Prostate gland (tissue), 2 donors: ENCODE data around the gene TRMT5. TPM values are rescaled to one million over a fixed set of nuclear protein-coding genes. Genes with fewer than 3 reads are reported as not detected.

ENCODE experiments used
- DNase-seq: peaks from one replicate; pipeline ENCODE4 v3.0.0-alpha.2; 2019; ENCODE audit warnings: low spot score
- H3K27ac ChIP-seq, 2 donors: fragments of 200-600 bp; sonication (generic); 2 replicates each; pipeline ENCODE4 v1.5.1; 2017 to 2019
- H3K27me3 ChIP-seq: fragments of 200-600 bp; sonication (generic); replicated peaks from 2 replicates; pipeline ENCODE4 v1.5.1; 2019; ENCODE audit not compliant: insufficient read depth
- H3K36me3 ChIP-seq, 2 donors: fragments of 200-600 bp; sonication (generic); 1 replicate in 1 of 2; 2 replicates in 1 of 2; pipeline versions ENCODE4 v1.5.1 to v1.8.1; 2017 to 2019
- H3K4me1 ChIP-seq: fragments of 200-600 bp; sonication (generic); replicated peaks from 2 replicates; pipeline ENCODE4 v1.5.1; 2019
- H3K4me3 ChIP-seq, 2 donors: fragments of 200-600 bp; sonication (generic); 2 replicates each; pipeline ENCODE4 v1.5.1; 2017 to 2019
- H3K9me3 ChIP-seq: fragments of 200-600 bp; sonication (generic); 2 replicates; pipeline ENCODE4 v1.5.1; 2017
- POLR2A ChIP-seq: fragments of 450-650 bp; IDR thresholded peaks from one replicate; pipeline ENCODE4 v1.6.1; 2016; ENCODE audit warnings: antibody characterized with exemption, mild to moderate bottlenecking
- POLR2AphosphoS5 ChIP-seq: sonication (generic); formaldehyde crosslinking; IDR thresholded peaks from one replicate; pipeline ENCODE4 v1.6.1; 2017; ENCODE audit warnings: antibody characterized with exemption
- WGBS: methylation state at CpG from one replicate; pipeline ENCODE4 v1.1.5; 2018; 5-methylcytosine and 5-hydroxymethylcytosine counted together
- intact Hi-C: fragments of 100-400 bp; cut with DNase I; formaldehyde crosslinking; loops from one replicate; pipeline ENCODE4 v1.14.2; 2022
- total RNA-seq, 2 donors: library from RNA; depleted of rRNA; stranded (reverse); fragments of >200 nt; gene quantifications; one replicate each; pipeline ENCODE4 v1.1.0, GENCODE V29; 2016
- TF ChIP-seq, protein P1 (sequence below), 4 experiments: fragments of 200-600 bp in 2 of 4; fragments of 450-650 bp in 2 of 4; sonication (generic) in 2 of 4; IDR thresholded peaks; 1 replicate in 3 of 4; 2 replicates in 1 of 4; pipeline ENCODE4 v1.5.1; 2016 to 2019; ENCODE audit warnings: antibody characterized with exemption in 4 of 4, mild to moderate bottlenecking in 2 of 4, moderate library complexity in 2 of 4

TRMT5 gene
- total RNA-seq, 2 donors from 2014 or later, result 8.1 to 18.4 TPM

DNA sequence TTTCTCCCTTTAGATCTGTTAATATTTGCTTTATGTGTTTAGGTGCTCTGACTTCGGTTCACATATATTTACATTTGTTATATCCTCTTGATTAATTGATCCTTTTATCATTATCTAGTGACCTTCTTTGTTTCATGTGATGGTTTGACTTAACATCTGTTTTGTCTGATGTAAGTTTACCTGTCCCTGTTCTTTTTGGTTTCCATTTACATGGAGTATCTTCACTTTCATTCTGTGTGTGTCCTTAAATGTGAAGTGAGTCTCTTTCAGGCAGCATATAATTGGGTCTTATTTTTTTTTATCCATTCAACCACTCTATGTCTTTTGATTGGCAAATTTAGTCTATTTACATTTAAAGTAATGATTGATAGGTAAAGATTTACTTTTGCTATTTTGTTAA is 24.2 kb downstream of the TRMT5 start:
- WGBS, result 100% methylated on average over 1 of the region's 1 CpG
- Histone ChIP-seq H3K36me3 (no peaks in the 10 kb centered on the region), H3K4me1 (no peaks in the 10 kb centered on the region), H3K4me3 (no peak overlapping the region), H3K27ac (no peak overlapping the region), H3K9me3 (no peaks in the 10 kb centered on the region), H3K27me3 (no peaks in the 10 kb centered on the region)
- intact Hi-C loops, result no loop called here
- no peak for TF ChIP-seq POLR2AphosphoS5
- TF ChIP-seq, protein P1, sequence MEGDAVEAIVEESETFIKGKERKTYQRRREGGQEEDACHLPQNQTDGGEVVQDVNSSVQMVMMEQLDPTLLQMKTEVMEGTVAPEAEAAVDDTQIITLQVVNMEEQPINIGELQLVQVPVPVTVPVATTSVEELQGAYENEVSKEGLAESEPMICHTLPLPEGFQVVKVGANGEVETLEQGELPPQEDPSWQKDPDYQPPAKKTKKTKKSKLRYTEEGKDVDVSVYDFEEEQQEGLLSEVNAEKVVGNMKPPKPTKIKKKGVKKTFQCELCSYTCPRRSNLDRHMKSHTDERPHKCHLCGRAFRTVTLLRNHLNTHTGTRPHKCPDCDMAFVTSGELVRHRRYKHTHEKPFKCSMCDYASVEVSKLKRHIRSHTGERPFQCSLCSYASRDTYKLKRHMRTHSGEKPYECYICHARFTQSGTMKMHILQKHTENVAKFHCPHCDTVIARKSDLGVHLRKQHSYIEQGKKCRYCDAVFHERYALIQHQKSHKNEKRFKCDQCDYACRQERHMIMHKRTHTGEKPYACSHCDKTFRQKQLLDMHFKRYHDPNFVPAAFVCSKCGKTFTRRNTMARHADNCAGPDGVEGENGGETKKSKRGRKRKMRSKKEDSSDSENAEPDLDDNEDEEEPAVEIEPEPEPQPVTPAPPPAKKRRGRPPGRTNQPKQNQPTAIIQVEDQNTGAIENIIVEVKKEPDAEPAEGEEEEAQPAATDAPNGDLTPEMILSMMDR (IDR thresholded peaks at IDR 0.05), result no peak
- no peak for TF ChIP-seq POLR2A
- DNase-seq, result no peak

GRCh38 chr14:60956202-60956601 is 24.7 kb downstream of the TRMT5 start:
- WGBS, result 95% methylated on average over 4 of the region's 4 CpGs
- TF ChIP-seq POLR2AphosphoS5 (no peak), POLR2A (no peak)
- TF ChIP-seq, protein P1 (IDR thresholded peaks at IDR 0.05), result no peak
- intact Hi-C loops, result no loop called here
- no peaks in the 10 kb centered on the region for H3K36me3 ChIP-seq
- H3K27me3 ChIP-seq, result no peaks in the 10 kb centered on the region
- H3K9me3 ChIP-seq, result no peaks in the 10 kb centered on the region
- DNase-seq, result no peak
- H3K4me3 ChIP-seq, result no peak overlapping the region
- no peaks in the 10 kb centered on the region for H3K4me1 ChIP-seq
- H3K27ac ChIP-seq, result no peak overlapping the region

DNA sequence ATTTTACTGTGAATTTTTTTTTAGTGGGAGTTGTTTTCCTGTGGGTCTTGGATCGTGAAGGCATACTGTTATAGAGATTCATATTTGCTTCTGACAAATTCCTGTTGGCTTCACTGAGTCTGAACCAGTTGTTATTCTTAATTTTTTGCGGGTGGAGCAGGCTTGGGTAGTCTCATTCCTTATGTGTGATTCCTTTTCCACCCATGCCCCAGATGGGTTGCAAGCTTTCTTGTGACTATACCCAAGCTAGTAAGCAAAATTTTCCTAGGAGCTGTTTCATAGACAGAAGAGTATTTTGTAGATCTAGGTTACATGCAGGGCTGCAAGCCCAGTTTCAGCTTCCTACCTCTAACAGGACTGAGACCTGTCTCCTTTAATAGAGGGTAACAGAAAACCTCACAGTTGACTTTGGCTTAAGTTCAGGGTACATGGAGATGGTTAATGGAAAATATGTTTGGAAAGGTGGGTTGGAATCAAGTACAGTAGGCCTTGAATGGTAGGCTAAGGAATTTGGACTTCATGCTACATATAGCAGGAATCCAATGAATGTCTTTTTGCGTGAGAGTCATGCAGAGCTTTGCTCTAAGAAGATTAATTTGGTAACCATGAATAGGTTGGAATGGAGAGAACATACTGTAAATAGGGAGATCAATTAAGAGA is 29.0 kb downstream of the TRMT5 start:
- intact Hi-C loops, result no loop called here
- Histone ChIP-seq H3K9me3 (no peaks in the 10 kb centered on the region), H3K36me3 (no peaks in the 10 kb centered on the region), H3K4me3 (no peak overlapping the region), H3K27ac (no peak overlapping the region), H3K4me1 (no peaks in the 10 kb centered on the region), H3K27me3 (no peaks in the 10 kb centered on the region)
- WGBS, result 62% methylated on average over 3 of the region's 3 CpGs
- DNase-seq, result no peak
- TF ChIP-seq, protein P1 (IDR thresholded peaks at IDR 0.05), result no peak
- TF ChIP-seq POLR2AphosphoS5, result no peak
- TF ChIP-seq POLR2A, result no peak

- intact Hi-C loops, result no loop called here
- DNase-seq, result no peak
- 88% methylated on average over 3 of the region's 3 CpGs for WGBS
- no peaks in the 10 kb centered on the region for H3K9me3 ChIP-seq
- TF ChIP-seq POLR2A (no peak), POLR2AphosphoS5 (no peak)
- TF ChIP-seq, protein P1 (IDR thresholded peaks at IDR 0.05), result no peak
- H3K27me3 ChIP-seq, result no peaks in the 10 kb centered on the region
- H3K4me3 ChIP-seq, result no peak overlapping the region
- H3K36me3 ChIP-seq, result no peaks in the 10 kb centered on the region
- no peaks in the 10 kb centered on the region for H3K4me1 ChIP-seq
- H3K27ac ChIP-seq, result no peak overlapping the region
Measured at GRCh38 chr14:60946773-60947172, 34.1 kb downstream of the TRMT5 start.

- TF ChIP-seq POLR2A (no peak), POLR2AphosphoS5 (no peak)
- TF ChIP-seq, protein P1 (IDR thresholded peaks at IDR 0.05), result no peak
- Histone ChIP-seq H3K4me1 (no peaks in the 10 kb centered on the region), H3K36me3 (no peaks in the 10 kb centered on the region), H3K27ac (no peak overlapping the region), H3K27me3 (no peaks in the 10 kb centered on the region), H3K4me3 (no peak overlapping the region), H3K9me3 (no peaks in the 10 kb centered on the region)
- no peak for DNase-seq
- WGBS, result 100% methylated on average over 1 of the region's 1 CpG
- intact Hi-C loops, result no loop called here
Measured at GRCh38 chr14:60945984-60946383, 34.9 kb downstream of the TRMT5 start.
